GM19372 (cell line): ENCODE data around the gene LRMDA.

Experiments
- ATAC-seq: cut with Tn5 transposase; IDR thresholded peaks from one replicate; pipeline ENCODE4 v1.9.1; 2021; ENCODE audit warnings: mild to moderate bottlenecking, low read depth, moderate library complexity; ENCODE audit not compliant: unreplicated experiment

The LRMDA gene

DNA sequence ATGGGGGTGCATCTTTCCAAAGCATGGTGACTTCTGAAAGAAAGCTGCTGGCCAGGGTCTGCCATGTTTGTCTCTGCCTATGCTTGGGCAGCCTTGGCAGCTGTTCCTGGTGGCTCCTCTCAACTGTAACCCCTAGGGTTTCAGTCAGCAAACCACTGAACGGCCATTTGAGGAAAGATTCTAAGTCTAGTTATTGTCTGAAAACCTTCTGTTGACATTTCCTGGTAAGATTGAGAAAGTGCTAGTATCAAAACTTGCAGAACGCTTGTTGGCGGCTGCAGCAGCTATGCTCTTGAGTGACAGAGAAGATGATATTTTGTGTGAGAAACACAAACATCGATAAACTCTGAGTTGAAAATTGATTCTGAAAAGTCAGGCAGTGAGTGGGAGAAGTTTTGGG is 523.1 kb downstream of the LRMDA start:
- no peak for ATAC-seq

- no peak for ATAC-seq
Observed at GRCh38 chr10:75955973-75956502, 524.6 kb downstream of the LRMDA start.

DNA sequence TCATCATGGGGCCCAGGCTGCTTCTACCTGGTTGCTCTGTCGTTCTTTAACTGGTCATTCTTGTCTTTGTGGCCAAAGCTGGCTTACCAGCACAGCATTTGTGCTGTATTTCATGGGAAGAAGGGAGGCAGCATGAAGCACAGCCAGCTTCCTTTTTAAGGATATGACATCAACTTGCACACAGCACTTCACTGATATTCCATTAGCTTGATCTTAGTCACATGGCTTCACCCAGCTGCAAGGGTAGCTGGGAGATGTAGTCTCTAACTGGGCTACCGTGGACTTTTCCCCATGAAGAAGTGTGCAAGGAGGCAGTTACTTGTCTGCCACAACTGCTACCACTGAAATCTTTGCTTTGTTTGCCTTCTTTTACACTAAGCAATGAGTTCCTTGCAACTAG is 525.2 kb downstream of the LRMDA start:
- ATAC-seq = no peak

- no peak for ATAC-seq
Observed at GRCh38 chr10:75957314-75958120, 526.1 kb downstream of the LRMDA start.

GRCh38 chr10:75959209-75959608 is 527.8 kb downstream of the LRMDA start:
- no peak for ATAC-seq

- no peak for ATAC-seq
Observed at GRCh38 chr10:75959912-75960311, 528.5 kb downstream of the LRMDA start.

- no peak for ATAC-seq
Observed at GRCh38 chr10:75962395-75963061, 531.1 kb downstream of the LRMDA start.

DNA sequence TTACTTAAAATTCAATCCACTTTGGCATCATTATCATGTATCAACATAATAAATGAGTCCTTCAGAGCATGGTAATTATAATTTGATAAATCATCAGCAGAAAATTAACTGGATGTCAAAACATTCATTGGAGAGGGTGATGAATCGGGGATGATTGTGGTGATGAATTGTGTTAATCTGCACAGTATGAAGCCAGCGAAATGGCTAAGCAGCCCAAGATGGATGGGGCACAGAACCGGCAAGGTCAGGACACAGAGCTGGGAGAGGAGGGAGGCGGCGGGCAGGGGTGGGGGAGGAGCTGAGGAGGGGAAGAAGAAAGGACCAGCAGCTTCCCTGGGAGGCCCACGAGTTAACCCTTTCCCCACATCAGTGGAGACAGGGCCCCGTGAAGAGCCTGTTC is 536.1 kb downstream of the LRMDA start:
- ATAC-seq = no peak

DNA sequence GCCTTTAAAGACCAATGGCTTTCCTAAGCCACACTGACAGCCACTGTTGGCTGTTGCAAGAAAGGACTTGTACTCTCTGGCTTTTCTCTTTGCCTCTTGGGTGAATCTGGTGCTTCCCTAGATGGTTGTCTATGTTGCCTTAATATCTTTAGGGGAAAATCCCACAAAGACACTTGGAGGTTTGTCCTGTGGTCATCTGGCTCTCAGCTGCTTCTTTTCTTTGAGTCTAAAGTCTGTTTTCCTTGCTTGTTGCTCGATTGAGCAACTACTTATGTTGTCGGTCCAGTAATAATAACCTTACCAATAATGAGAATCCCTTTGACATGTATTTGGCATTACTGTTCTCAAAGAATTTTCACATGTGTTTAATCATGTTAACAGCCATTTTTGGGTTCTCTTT is 537.6 kb downstream of the LRMDA start:
- no peak for ATAC-seq

- ATAC-seq = no peak
Observed at GRCh38 chr10:75971402-75972211, 540.2 kb downstream of the LRMDA start.

- ATAC-seq = no peak
Observed at GRCh38 chr10:75972491-75973276, 541.3 kb downstream of the LRMDA start.

GRCh38 chr10:75974080-75974479 is 542.7 kb downstream of the LRMDA start:
- no peak for ATAC-seq

DNA sequence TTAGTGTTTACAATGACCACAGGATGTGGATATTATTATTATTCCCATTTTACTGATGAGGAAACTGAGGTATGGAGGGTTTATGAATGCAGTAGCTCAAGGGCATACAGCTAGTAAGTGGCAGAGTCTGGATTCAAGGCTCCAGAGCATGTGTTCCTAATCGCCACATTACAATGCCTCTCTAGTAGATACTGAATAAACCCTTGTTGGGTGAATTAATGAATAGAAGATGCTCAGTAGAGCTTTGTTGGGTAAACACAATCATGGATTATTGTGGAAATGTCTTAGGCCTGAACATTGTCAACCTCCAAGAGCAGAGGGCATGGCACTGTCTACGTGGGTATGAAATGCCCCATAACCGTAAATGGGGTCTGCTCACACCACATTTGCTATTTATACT is 545.3 kb downstream of the LRMDA start:
- ATAC-seq = no peak

- ATAC-seq = no peak
Observed at GRCh38 chr10:75977139-75977538, 545.7 kb downstream of the LRMDA start.

DNA sequence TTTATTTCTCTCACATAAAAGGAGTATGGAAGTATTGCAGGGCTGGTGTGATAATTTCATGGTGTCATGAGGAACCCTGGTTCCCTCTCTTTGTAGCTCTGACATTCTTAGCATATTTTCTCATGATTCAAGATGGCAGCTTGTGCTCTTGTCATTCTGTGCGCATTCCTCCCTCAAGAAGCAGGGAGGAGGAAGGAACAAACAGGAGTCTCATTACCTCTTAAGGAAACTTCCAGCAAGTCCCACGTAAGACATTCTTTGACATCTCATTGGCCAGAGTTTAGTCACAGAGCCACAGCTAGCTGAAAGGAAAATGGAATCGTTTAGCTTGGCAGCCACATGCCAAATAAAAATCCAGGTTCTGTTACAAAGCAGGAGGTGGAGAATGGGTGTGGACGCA is 546.8 kb downstream of the LRMDA start:
- no peak for ATAC-seq

- ATAC-seq = no peak
Observed at GRCh38 chr10:75980419-75981002, 549.1 kb downstream of the LRMDA start.

DNA sequence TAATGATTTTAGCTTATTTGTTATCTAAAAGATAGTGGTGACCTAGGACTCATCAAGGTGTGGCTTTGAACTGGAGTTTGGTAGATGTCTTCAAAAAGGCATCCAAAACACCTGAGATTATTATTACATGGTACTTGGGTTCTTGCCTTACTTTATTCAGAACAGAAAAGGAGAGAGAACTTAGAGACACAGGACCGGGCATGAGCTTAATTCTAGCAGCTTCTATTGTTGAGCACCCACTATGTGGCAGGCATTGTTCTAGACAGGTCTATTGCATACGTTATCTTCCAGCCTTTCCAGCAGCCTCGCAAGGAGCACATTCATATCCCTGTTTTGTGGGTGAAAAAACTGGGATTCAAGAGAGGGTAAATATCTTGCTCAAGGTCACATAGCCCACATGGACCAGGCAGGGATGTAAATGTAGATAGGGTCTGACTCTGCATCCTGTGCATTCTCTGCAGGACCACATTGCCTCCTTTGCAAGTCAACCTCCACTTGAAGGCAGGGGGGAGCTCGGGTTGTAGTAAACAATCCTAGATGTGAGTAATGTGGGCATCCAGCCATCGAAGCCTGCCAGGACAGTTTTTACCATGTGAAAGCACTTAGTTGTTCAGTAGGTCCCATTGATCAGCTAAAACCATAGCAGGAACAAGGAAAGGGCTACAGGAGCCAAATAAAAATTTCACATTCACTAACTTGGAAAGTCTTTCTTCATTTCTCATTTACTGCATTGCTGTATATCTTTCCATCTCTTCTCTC is 551.4 kb downstream of the LRMDA start:
- ATAC-seq = no peak

GRCh38 chr10:75984067-75984466 is 552.6 kb downstream of the LRMDA start:
- no peak for ATAC-seq

DNA sequence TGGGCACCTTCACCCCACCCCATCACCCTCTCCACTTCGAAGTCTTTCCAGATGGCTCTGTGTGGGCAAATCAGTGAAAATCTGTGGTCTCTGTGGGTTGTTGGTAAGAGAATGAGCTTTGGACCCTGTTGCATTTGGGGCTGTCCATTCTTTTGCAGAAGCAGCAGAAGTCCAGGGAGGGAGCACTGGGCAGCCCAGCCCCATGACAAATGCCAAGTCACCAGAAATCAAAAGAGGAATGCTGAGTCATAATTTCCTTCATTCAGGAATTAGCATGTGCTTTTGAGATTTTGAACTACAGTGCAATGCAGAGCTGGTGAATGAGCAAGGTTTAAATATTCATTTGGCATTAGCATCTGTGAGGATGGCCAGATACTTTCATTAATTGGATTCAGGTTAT is 556.2 kb downstream of the LRMDA start:
- no peak for ATAC-seq
